ENCODE measurements around the gene ZNF473.

Gene ZNF473

DNA sequence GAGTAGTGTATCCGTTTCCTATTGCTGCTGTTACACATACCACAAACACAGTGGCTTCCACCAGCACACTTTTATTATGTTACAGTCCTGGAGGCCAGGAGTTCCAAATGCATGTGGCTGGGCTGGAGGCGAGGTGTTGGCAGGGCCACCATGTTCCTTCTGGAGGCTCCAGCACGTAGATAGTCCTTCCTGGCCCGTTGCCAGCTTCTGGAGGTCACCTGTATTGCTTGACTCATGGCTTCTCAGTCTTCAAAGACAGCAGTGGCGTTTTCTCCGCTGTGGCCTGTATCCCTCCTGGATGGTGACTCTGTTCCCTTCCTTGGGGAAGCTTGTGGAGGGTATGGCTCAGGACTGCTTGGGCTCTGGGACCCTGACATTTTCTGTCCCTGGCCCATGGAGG, 15.2 kb downstream of the ZNF473 start:
- TF ChIP-seq SIN3A (IDR thresholded peaks at IDR 0.05; ENCODE audit: borderline replicate concordance, insufficient read depth, low read length): no peak
- no peak for TF ChIP-seq FOXP2 (optimal IDR thresholded peaks at IDR 0.05; ENCODE audit: borderline replicate concordance, extremely low read depth, extremely low read length, insufficient read depth)
- TF ChIP-seq POLR2AphosphoS5 (IDR thresholded peaks at IDR 0.05; ENCODE audit: low read depth, low read length): no peak
- no peak for TF ChIP-seq TAF1 (IDR thresholded peaks at IDR 0.05; ENCODE audit: borderline replicate concordance, insufficient read depth, low read length)
- TF ChIP-seq, protein P1, sequence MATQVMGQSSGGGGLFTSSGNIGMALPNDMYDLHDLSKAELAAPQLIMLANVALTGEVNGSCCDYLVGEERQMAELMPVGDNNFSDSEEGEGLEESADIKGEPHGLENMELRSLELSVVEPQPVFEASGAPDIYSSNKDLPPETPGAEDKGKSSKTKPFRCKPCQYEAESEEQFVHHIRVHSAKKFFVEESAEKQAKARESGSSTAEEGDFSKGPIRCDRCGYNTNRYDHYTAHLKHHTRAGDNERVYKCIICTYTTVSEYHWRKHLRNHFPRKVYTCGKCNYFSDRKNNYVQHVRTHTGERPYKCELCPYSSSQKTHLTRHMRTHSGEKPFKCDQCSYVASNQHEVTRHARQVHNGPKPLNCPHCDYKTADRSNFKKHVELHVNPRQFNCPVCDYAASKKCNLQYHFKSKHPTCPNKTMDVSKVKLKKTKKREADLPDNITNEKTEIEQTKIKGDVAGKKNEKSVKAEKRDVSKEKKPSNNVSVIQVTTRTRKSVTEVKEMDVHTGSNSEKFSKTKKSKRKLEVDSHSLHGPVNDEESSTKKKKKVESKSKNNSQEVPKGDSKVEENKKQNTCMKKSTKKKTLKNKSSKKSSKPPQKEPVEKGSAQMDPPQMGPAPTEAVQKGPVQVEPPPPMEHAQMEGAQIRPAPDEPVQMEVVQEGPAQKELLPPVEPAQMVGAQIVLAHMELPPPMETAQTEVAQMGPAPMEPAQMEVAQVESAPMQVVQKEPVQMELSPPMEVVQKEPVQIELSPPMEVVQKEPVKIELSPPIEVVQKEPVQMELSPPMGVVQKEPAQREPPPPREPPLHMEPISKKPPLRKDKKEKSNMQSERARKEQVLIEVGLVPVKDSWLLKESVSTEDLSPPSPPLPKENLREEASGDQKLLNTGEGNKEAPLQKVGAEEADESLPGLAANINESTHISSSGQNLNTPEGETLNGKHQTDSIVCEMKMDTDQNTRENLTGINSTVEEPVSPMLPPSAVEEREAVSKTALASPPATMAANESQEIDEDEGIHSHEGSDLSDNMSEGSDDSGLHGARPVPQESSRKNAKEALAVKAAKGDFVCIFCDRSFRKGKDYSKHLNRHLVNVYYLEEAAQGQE (IDR thresholded peaks at IDR 0.05; ENCODE audit: insufficient read depth in 1 of 2, low read depth in 2 of 2, low read length in 2 of 2): no peak

DNA sequence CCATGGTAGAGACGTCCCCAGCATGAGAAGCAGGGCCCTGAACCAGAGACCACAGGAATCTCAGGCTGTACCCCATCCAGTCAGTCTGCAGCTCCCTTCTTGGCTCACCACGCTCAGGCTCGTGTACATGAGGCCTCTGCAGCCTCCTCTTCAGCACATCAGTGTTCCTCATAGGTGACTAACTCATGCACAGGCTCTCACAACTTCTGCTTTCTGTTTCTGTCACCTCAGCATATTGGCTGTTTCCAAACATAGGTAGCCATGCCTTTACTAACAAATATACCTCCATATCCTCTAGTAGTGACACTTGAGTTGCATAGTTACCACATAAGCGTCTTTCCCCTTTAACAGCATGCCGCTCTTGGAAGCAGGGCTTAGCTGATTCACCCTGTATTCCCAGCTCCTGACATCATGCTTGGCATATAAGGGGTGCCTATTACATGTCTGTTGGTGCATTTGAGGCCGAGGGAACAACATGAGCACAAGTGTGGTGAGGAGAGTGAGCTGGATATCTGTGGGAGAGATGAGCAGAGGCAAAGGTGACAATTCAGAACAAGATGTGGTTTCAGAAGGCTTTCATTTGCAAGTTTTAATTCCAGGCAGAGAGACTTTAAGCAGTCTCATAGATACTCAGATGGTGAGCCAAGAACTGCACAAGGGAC, 16.7 kb downstream of the ZNF473 start:
- TF ChIP-seq, protein P1 (IDR thresholded peaks at IDR 0.05; ENCODE audit: insufficient read depth in 1 of 2, low read depth in 2 of 2, low read length in 2 of 2): no peak
- no peak for TF ChIP-seq TAF1 (IDR thresholded peaks at IDR 0.05; ENCODE audit: borderline replicate concordance, insufficient read depth, low read length)
- no peak for TF ChIP-seq SIN3A (IDR thresholded peaks at IDR 0.05; ENCODE audit: borderline replicate concordance, insufficient read depth, low read length)
- no peak for TF ChIP-seq FOXP2 (optimal IDR thresholded peaks at IDR 0.05; ENCODE audit: borderline replicate concordance, extremely low read depth, extremely low read length, insufficient read depth)
- TF ChIP-seq POLR2AphosphoS5 (IDR thresholded peaks at IDR 0.05; ENCODE audit: low read depth, low read length): no peak

DNA sequence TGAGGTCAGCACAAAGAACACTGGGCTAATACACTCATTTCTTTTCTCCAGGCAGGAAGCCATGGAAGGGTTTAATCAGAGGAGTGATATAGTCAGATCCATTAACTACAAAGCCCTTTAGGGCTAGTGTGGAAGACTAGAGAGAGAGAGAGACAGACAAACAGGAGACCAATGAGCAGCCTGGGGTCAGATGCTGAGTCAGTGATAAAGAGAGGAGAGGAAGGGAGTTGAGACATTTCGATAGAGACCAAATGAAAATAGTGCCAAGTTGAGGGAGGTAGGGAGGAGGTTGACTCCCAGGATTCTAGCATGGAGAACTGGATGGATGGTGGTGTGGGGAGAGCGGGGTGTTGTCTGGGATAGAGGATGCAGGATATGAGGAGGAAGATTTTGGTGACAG, 18.2 kb downstream of the ZNF473 start:
- TF ChIP-seq, protein P1 (IDR thresholded peaks at IDR 0.05; ENCODE audit: insufficient read depth in 1 of 2, low read depth in 2 of 2, low read length in 2 of 2): no peak
- TF ChIP-seq FOXP2 (optimal IDR thresholded peaks at IDR 0.05; ENCODE audit: borderline replicate concordance, extremely low read depth, extremely low read length, insufficient read depth): no peak

GRCh38 chr19:50044922-50045321, 19.1 kb downstream of the ZNF473 start:
- TF ChIP-seq SIN3A (IDR thresholded peaks at IDR 0.05; ENCODE audit: borderline replicate concordance, insufficient read depth, low read length) (no peak), FOXP2 (optimal IDR thresholded peaks at IDR 0.05; ENCODE audit: borderline replicate concordance, extremely low read depth, extremely low read length, insufficient read depth) (no peak)

DNA sequence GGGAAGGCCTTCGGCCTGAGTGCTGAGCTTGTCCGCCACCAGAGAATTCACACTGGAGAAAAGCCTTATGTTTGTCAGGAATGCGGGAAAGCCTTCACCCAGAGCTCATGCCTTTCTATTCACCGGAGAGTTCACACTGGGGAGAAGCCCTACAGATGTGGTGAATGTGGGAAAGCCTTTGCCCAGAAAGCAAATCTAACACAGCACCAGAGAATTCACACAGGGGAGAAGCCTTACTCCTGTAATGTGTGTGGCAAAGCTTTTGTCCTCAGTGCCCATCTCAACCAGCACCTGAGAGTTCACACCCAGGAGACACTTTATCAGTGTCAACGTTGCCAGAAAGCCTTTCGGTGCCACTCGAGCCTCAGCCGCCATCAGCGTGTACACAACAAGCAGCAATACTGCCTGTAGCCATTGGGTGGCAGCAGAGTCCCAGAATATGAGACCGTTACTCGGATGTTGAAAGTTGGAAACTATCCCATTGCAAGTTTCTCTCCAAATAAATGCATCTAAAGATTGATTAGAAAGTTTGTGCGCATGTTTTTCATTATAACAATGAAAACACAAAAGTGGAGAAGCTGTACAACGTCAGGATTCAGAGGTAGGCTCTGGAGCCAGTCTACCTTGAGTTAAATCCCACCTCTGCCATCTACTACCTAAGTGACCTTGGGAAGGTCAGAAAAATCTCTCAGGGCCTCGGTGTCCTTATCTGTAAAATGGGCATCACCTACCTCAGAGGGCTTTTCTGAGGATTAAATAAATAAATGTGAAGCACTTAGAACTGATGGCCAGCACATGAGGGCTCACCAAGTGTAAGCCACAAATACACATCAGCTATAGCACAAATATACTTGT, 21.1 kb downstream of the ZNF473 start:
- TF ChIP-seq POLR2AphosphoS5 (IDR thresholded peaks at IDR 0.05; ENCODE audit: low read depth, low read length) (no peak), SIN3A (IDR thresholded peaks at IDR 0.05; ENCODE audit: borderline replicate concordance, insufficient read depth, low read length) (no peak), FOXP2 (optimal IDR thresholded peaks at IDR 0.05; ENCODE audit: borderline replicate concordance, extremely low read depth, extremely low read length, insufficient read depth) (no peak), TAF1 (IDR thresholded peaks at IDR 0.05; ENCODE audit: borderline replicate concordance, insufficient read depth, low read length) (no peak)
- TF ChIP-seq, protein P1 (IDR thresholded peaks at IDR 0.05; ENCODE audit: insufficient read depth in 1 of 2, low read depth in 2 of 2, low read length in 2 of 2): no peak
